ENCODE data around the gene ABCA2. TPM values are rescaled to one million over a fixed set of nuclear protein-coding genes. Genes with fewer than 3 reads are reported as not detected.

Gene ABCA2
- total and polyA plus RNA-seq, 9 of the 15 experiments (the other 6 are each of a cell fraction or from before 2014, with no cell fraction given), result 0.69 to 16.3 (median 6.1) TPM; not detected in 2

GRCh38 chr9:137021979-137022661, 5.9 kb downstream of the ABCA2 start (continued):
- TF ChIP-seq MYC (IDR thresholded peaks at IDR 0.05; ENCODE audit: low read depth, low read length), result 0 out of 2 replicates have a peak, but pooled peaks have one; percentile 36
- TF ChIP-seq MYC (CRISPR knock-in tag; IDR thresholded peaks at IDR 0.05; ENCODE audit: borderline replicate concordance, low read depth), result no peak
- TF ChIP-seq, protein P1, sequence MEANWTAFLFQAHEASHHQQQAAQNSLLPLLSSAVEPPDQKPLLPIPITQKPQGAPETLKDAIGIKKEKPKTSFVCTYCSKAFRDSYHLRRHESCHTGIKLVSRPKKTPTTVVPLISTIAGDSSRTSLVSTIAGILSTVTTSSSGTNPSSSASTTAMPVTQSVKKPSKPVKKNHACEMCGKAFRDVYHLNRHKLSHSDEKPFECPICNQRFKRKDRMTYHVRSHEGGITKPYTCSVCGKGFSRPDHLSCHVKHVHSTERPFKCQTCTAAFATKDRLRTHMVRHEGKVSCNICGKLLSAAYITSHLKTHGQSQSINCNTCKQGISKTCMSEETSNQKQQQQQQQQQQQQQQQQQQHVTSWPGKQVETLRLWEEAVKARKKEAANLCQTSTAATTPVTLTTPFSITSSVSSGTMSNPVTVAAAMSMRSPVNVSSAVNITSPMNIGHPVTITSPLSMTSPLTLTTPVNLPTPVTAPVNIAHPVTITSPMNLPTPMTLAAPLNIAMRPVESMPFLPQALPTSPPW (CRISPR knock-in tag; IDR thresholded peaks at IDR 0.05), result peak; percentile 61
- TF ChIP-seq TAL1 (IDR thresholded peaks at IDR 0.05), result no peak
- TF ChIP-seq HDGF (IDR thresholded peaks at IDR 0.05), result 0 out of 2 replicates have a peak, but pooled peaks have one; percentile 73
- TF ChIP-seq PBX2 (CRISPR knock-in tag; IDR thresholded peaks at IDR 0.05; ENCODE audit: low read depth), result no peak
- TF ChIP-seq PBX2 (tag; conservative IDR thresholded peaks at IDR 0.05; ENCODE audit: low read depth), result no peak
- TF ChIP-seq TRIM24 (IDR thresholded peaks at IDR 0.05), result no peak
- no peak for TF ChIP-seq ZKSCAN8 (CRISPR knock-in tag; IDR thresholded peaks at IDR 0.05)
- TF ChIP-seq, protein P2, sequence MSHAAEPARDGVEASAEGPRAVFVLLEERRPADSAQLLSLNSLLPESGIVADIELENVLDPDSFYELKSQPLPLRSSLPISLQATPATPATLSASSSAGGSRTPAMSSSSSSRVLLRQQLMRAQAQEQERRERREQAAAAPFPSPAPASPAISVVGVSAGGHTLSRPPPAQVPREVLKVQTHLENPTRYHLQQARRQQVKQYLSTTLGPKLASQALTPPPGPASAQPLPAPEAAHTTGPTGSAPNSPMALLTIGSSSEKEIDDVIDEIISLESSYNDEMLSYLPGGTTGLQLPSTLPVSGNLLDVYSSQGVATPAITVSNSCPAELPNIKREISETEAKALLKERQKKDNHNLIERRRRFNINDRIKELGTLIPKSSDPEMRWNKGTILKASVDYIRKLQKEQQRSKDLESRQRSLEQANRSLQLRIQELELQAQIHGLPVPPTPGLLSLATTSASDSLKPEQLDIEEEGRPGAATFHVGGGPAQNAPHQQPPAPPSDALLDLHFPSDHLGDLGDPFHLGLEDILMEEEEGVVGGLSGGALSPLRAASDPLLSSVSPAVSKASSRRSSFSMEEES (CRISPR knock-in tag; IDR thresholded peaks at IDR 0.05), result no peak
- peak; percentile 64 to 73 for TF ChIP-seq NRF1 (conservative IDR thresholded peaks at IDR 0.05 in 1 of 2, IDR thresholded peaks at IDR 0.05 in 1 of 2)
- no peak for TF ChIP-seq POLR3A (IDR thresholded peaks at IDR 0.05; ENCODE audit: borderline replicate concordance, extremely low read depth, insufficient read depth, insufficient read length)
- TF ChIP-seq MBD2 (IDR thresholded peaks at IDR 0.05; ENCODE audit: borderline replicate concordance, low read depth), result 0 out of 2 replicates have a peak, but pooled peaks have one; percentile 18
- no peak for TF ChIP-seq PRPF4 (IDR thresholded peaks at IDR 0.05; ENCODE audit: insufficient read depth, low read depth, low read length, poor library complexity, severe bottlenecking)
- TF ChIP-seq BRF1 (IDR thresholded peaks at IDR 0.05; ENCODE audit: borderline replicate concordance, extremely low read depth, insufficient read length), result no peak
- no peak for TF ChIP-seq XRCC3 (IDR thresholded peaks at IDR 0.05)
- peak; percentile 63; the same call in 1 of the 2 replicates for TF ChIP-seq NFE2 (IDR thresholded peaks at IDR 0.05; ENCODE audit: low read depth)
- TF ChIP-seq NFYB (IDR thresholded peaks at IDR 0.05; ENCODE audit: extremely low read depth, insufficient read length), result no peak
- TF ChIP-seq GABPB1 (CRISPR knock-in tag; IDR thresholded peaks at IDR 0.05), result no peak
- TF ChIP-seq CCAR2 (IDR thresholded peaks at IDR 0.05; ENCODE audit: low read depth, low read length), result no peak
- TF ChIP-seq SMARCA5 (IDR thresholded peaks at IDR 0.05), result no peak
